NCI-H1092 (cell line): Measurements from ENCODE around the gene STAT6.

Experiments used
- DNase-seq: peaks from one replicate; lab custom pipeline; 2025; lab: John Stamatoyannopoulos, UW

STAT6 gene

GRCh38 chr12:57047981-57048380 is 63.2 kb downstream of the STAT6 start:
- no peak for DNase-seq

- no peak for DNase-seq
These were observed 63.9 kb downstream of the STAT6 start for GRCh38 chr12:57046947-57047890.

GRCh38 chr12:57046086-57046791 is 64.9 kb downstream of the STAT6 start:
- no peak for DNase-seq
